Measurements from ENCODE around the gene SLC43A2. TPM values are rescaled to one million over a fixed set of nuclear protein-coding genes. Genes with fewer than 3 reads are reported as not detected.
A peak's percentile ranks its signal among the peaks of the same experiment; 100 is the strongest.

SLC43A2 gene
- total RNA-seq, 1 experiment from 2014 or later = 12.6 TPM

DNA sequence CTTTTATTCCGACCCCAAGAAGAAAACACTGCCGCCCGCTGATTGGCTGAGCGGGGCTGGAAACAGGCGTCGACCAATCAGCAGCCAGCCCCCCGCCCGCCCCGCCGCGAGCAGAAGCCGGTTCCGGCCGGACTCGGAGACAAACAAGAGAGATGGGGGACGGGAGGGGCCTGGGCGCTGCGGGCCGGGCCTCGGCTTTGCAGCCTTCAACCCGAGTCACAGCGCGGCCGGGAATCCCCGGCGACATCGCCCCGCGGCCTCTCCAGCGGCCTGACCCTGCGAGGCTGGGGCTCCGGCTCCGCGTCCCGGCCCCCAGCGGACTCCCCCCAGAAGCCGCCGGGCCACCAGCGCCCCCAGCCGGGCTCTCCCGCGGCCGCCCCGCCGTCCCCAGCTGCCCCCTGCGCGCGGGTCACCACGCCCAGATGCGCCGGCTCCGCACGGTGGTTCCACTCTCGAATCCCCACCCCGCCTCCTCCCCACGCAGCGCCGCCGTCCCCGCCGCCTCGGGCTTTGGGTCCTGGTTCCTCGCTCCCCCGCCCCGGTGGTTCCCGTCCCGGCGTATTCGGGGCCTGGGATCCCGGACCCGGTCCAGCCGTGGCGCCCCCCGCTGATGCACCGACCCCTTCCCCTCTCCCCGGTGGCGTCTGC lies 346 bp upstream of the SLC43A2 start (continued):
- peak; percentile 48; the same call in 1 of the 2 replicates for TF ChIP-seq SP1 (IDR thresholded peaks at IDR 0.05; ENCODE audit: low read depth)
- no peak for TF ChIP-seq CBX3 (IDR thresholded peaks at IDR 0.05; ENCODE audit: low read depth)
- TF ChIP-seq, protein P1, sequence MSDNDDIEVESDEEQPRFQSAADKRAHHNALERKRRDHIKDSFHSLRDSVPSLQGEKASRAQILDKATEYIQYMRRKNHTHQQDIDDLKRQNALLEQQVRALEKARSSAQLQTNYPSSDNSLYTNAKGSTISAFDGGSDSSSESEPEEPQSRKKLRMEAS (IDR thresholded peaks at IDR 0.05) = no peak
- TF ChIP-seq RAD21 (IDR thresholded peaks at IDR 0.05; ENCODE audit: low read depth) = no peak; the same call in none of the 2 replicates

GRCh38 chr17:1627182-1627981 lies 1.3 kb downstream of the SLC43A2 start:
- Histone ChIP-seq H3K36me3 (ENCODE audit: control insufficient read depth in 1 of 2, insufficient read depth in 2 of 2, low read length in 2 of 2) (no peaks in the 10 kb centered on the region), H3K27ac (ENCODE audit: low read depth, low read length) (peak overlapping the region; percentile 65; the same call in 1 of the 2 replicates), H3K9me2 (ENCODE audit: insufficient read depth) (no peaks in the 10 kb centered on the region), H3K4me3 (replicated peaks in 1 of 2; ENCODE audit: low read depth in 1 of 2, low read length in 2 of 2) (peak overlapping the region; percentile 85 to 93), H3K9ac (ENCODE audit: low read length) (peak overlapping the region; percentile 92), H3K9me3 (ENCODE audit: control insufficient read depth in 1 of 2, insufficient read depth in 1 of 2, low read depth in 1 of 2, low read length in 2 of 2) (no peaks in the 10 kb centered on the region), H3K4me2 (ENCODE audit: low read length) (peak overlapping the region; percentile 100), H2AFZ (ENCODE audit: low read depth, low read length, poor library complexity, severe bottlenecking) (no peak overlapping the region), H4K20me1 (ENCODE audit: insufficient read depth) (no peaks in the 10 kb centered on the region), H3K27me3 (ENCODE audit: insufficient read depth, low read length) (no peaks in the 10 kb centered on the region), H3K79me2 (ENCODE audit: insufficient read depth, low read length) (no peaks in the 10 kb centered on the region), H3K4me1 (ENCODE audit: control insufficient read depth in 1 of 2, insufficient read depth in 2 of 2, low read length in 2 of 2) (peaks cover 13 to 41% of the 10 kb centered on the region in 2 experiments)
- ChIA-PET POLR2A (interaction anchor here (1.0 to 3.8 kb wide), 4 partner anchors 9 to 165 kb away, joined by 3 to 16 read pairs (median 6); no protein-coding TSS in a partner anchor), CTCF (interaction anchor here (1.1 to 3.6 kb wide), 4 partner anchors 9 to 53 kb away, joined by 7 to 113 read pairs (median 22); partner anchors contain the start of gene RILP), RAD21 (ENCODE audit: low non-redundant PET in 1 of 2, low total read pairs in 2 of 2, uncharacterized antibody in 2 of 2, unreplicated experiment in 2 of 2) (interaction anchor here in 1 of 2 experiments (1.5 kb wide), 1 partner anchor 53 kb away, joined by 3 read pairs; no protein-coding TSS in a partner anchor)
- no TSS peak for BruUV-seq (replicated peaks)
- no peak for DNase-seq (ENCODE audit: low read depth, low spot score)
- ATAC-seq = peak; percentile 1; the same call in 1 of the 2 replicates
- intact Hi-C loops (cut with micrococcal nuclease) = no loop called here
- TF ChIP-seq EZH2 (IDR thresholded peaks at IDR 0.05) (no peak), ZBTB33 (IDR thresholded peaks at IDR 0.05; ENCODE audit: extremely low read depth, insufficient replicate concordance, low read length) (no peak), ZNF274 (IDR thresholded peaks at IDR 0.05; ENCODE audit: low read depth, low read length) (no peak), POLR2A (IDR thresholded peaks at IDR 0.05; ENCODE audit: borderline replicate concordance, extremely low read depth, insufficient read depth, insufficient read length) (no peak), JUND (IDR thresholded peaks at IDR 0.05) (no peak), FOSL1 (IDR thresholded peaks at IDR 0.05; ENCODE audit: low read depth) (no peak), EZH2phosphoT487 (IDR thresholded peaks at IDR 0.05; ENCODE audit: borderline replicate concordance) (no peak), SP1 (IDR thresholded peaks at IDR 0.05; ENCODE audit: low read depth) (no peak), CBX3 (IDR thresholded peaks at IDR 0.05; ENCODE audit: low read depth) (no peak), RAD21 (IDR thresholded peaks at IDR 0.05; ENCODE audit: low read depth) (no peak), SRF (IDR thresholded peaks at IDR 0.05; ENCODE audit: low read depth) (no peak)
- TF ChIP-seq, protein P2, sequence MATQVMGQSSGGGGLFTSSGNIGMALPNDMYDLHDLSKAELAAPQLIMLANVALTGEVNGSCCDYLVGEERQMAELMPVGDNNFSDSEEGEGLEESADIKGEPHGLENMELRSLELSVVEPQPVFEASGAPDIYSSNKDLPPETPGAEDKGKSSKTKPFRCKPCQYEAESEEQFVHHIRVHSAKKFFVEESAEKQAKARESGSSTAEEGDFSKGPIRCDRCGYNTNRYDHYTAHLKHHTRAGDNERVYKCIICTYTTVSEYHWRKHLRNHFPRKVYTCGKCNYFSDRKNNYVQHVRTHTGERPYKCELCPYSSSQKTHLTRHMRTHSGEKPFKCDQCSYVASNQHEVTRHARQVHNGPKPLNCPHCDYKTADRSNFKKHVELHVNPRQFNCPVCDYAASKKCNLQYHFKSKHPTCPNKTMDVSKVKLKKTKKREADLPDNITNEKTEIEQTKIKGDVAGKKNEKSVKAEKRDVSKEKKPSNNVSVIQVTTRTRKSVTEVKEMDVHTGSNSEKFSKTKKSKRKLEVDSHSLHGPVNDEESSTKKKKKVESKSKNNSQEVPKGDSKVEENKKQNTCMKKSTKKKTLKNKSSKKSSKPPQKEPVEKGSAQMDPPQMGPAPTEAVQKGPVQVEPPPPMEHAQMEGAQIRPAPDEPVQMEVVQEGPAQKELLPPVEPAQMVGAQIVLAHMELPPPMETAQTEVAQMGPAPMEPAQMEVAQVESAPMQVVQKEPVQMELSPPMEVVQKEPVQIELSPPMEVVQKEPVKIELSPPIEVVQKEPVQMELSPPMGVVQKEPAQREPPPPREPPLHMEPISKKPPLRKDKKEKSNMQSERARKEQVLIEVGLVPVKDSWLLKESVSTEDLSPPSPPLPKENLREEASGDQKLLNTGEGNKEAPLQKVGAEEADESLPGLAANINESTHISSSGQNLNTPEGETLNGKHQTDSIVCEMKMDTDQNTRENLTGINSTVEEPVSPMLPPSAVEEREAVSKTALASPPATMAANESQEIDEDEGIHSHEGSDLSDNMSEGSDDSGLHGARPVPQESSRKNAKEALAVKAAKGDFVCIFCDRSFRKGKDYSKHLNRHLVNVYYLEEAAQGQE (IDR thresholded peaks at IDR 0.05; ENCODE audit: low read depth) = no peak
- TF ChIP-seq, protein P3, sequence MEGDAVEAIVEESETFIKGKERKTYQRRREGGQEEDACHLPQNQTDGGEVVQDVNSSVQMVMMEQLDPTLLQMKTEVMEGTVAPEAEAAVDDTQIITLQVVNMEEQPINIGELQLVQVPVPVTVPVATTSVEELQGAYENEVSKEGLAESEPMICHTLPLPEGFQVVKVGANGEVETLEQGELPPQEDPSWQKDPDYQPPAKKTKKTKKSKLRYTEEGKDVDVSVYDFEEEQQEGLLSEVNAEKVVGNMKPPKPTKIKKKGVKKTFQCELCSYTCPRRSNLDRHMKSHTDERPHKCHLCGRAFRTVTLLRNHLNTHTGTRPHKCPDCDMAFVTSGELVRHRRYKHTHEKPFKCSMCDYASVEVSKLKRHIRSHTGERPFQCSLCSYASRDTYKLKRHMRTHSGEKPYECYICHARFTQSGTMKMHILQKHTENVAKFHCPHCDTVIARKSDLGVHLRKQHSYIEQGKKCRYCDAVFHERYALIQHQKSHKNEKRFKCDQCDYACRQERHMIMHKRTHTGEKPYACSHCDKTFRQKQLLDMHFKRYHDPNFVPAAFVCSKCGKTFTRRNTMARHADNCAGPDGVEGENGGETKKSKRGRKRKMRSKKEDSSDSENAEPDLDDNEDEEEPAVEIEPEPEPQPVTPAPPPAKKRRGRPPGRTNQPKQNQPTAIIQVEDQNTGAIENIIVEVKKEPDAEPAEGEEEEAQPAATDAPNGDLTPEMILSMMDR (IDR thresholded peaks at IDR 0.05 in 2 of 3, conservative IDR thresholded peaks at IDR 0.05 in 1 of 3; ENCODE audit: borderline replicate concordance in 1 of 3, insufficient read depth in 1 of 3, low read depth in 2 of 3, low read length in 2 of 3) = no peak
